ENCODE results near the gene APP.
A peak's percentile ranks its signal among the peaks of the same experiment; 100 is the strongest.

Gene APP

GRCh38 chr21:26003404-26003803, 167.2 kb downstream of the APP start:
- in situ Hi-C loops (cut with HindIII; ENCODE audit: low pct_unique_long_range_greater_than_20kb, low sequenced_read_pairs) = no loop called here
- TF ChIP-seq JUND (IDR thresholded peaks at IDR 0.05; ENCODE audit: low read depth) = no peak
- peak in 1 of 2 experiments; percentile 37 for DNase-seq (ENCODE audit: low read depth in 1 of 2, low spot score in 1 of 2)

GRCh38 chr21:26001356-26001755, 169.2 kb downstream of the APP start:
- in situ Hi-C loops (cut with HindIII; ENCODE audit: low pct_unique_long_range_greater_than_20kb, low sequenced_read_pairs) = no loop called here
- no peak for DNase-seq (ENCODE audit: low read depth in 1 of 2, low spot score in 1 of 2)
- TF ChIP-seq JUND (IDR thresholded peaks at IDR 0.05; ENCODE audit: low read depth) = no peak

GRCh38 chr21:25999921-26000582, 170.5 kb downstream of the APP start:
- TF ChIP-seq JUND (IDR thresholded peaks at IDR 0.05; ENCODE audit: low read depth) = no peak
- in situ Hi-C loops (cut with HindIII; ENCODE audit: low pct_unique_long_range_greater_than_20kb, low sequenced_read_pairs) = no loop called here
- no peak for DNase-seq (ENCODE audit: low read depth in 1 of 2, low spot score in 1 of 2)

GRCh38 chr21:25997788-25998611, 172.6 kb downstream of the APP start:
- peak in 1 of 2 experiments; percentile 35 for DNase-seq (ENCODE audit: low read depth in 1 of 2, low spot score in 1 of 2)
- in situ Hi-C loops (cut with HindIII; ENCODE audit: low pct_unique_long_range_greater_than_20kb, low sequenced_read_pairs) = no loop called here
- no peak for TF ChIP-seq JUND (IDR thresholded peaks at IDR 0.05; ENCODE audit: low read depth)

- no peak for TF ChIP-seq JUND (IDR thresholded peaks at IDR 0.05; ENCODE audit: low read depth)
- no peak for DNase-seq (ENCODE audit: low read depth in 1 of 2, low spot score in 1 of 2)
- in situ Hi-C loops (cut with HindIII; ENCODE audit: low pct_unique_long_range_greater_than_20kb, low sequenced_read_pairs) = no loop called here
Measured at GRCh38 chr21:25995278-25995677, 175.3 kb downstream of the APP start.

GRCh38 chr21:25994758-25995163, 175.8 kb downstream of the APP start:
- DNase-seq (ENCODE audit: low read depth in 1 of 2, low spot score in 1 of 2) = no peak
- in situ Hi-C loops (cut with HindIII; ENCODE audit: low pct_unique_long_range_greater_than_20kb, low sequenced_read_pairs) = no loop called here
- no peak for TF ChIP-seq JUND (IDR thresholded peaks at IDR 0.05; ENCODE audit: low read depth)

GRCh38 chr21:25988738-25989137, 181.8 kb downstream of the APP start:
- in situ Hi-C loops (cut with HindIII; ENCODE audit: low pct_unique_long_range_greater_than_20kb, low sequenced_read_pairs) = no loop called here
- DNase-seq (ENCODE audit: low read depth in 1 of 2, low spot score in 1 of 2) = no peak
- no peak for TF ChIP-seq JUND (IDR thresholded peaks at IDR 0.05; ENCODE audit: low read depth)

GRCh38 chr21:25987531-25987930, 183.0 kb downstream of the APP start:
- in situ Hi-C loops (cut with HindIII; ENCODE audit: low pct_unique_long_range_greater_than_20kb, low sequenced_read_pairs) = no loop called here
- DNase-seq (ENCODE audit: low read depth in 1 of 2, low spot score in 1 of 2) = no peak

GRCh38 chr21:25986928-25987327, 183.6 kb downstream of the APP start:
- DNase-seq (ENCODE audit: low read depth in 1 of 2, low spot score in 1 of 2) = no peak
- in situ Hi-C loops (cut with HindIII; ENCODE audit: low pct_unique_long_range_greater_than_20kb, low sequenced_read_pairs) = no loop called here
- no peak for TF ChIP-seq JUND (IDR thresholded peaks at IDR 0.05; ENCODE audit: low read depth)

More at GRCh38 chr21:25987531-25987930, 183.0 kb downstream of the APP start:
- TF ChIP-seq JUND (IDR thresholded peaks at IDR 0.05; ENCODE audit: low read depth) = no peak

GRCh38 chr21:25985990-25986389, 184.6 kb downstream of the APP start:
- no peak for TF ChIP-seq JUND (IDR thresholded peaks at IDR 0.05; ENCODE audit: low read depth)
- in situ Hi-C loops (cut with HindIII; ENCODE audit: low pct_unique_long_range_greater_than_20kb, low sequenced_read_pairs) = no loop called here
- no peak for DNase-seq (ENCODE audit: low read depth in 1 of 2, low spot score in 1 of 2)

GRCh38 chr21:25984538-25984937, 186.0 kb downstream of the APP start:
- DNase-seq (ENCODE audit: low read depth in 1 of 2, low spot score in 1 of 2) = no peak
- TF ChIP-seq JUND (IDR thresholded peaks at IDR 0.05; ENCODE audit: low read depth) = no peak
- in situ Hi-C loops (cut with HindIII; ENCODE audit: low pct_unique_long_range_greater_than_20kb, low sequenced_read_pairs) = no loop called here

- in situ Hi-C loops (cut with HindIII; ENCODE audit: low pct_unique_long_range_greater_than_20kb, low sequenced_read_pairs) = no loop called here
- no peak for DNase-seq (ENCODE audit: low read depth in 1 of 2, low spot score in 1 of 2)
- TF ChIP-seq JUND (IDR thresholded peaks at IDR 0.05; ENCODE audit: low read depth) = no peak
Measured at GRCh38 chr21:25983745-25984144, 186.8 kb downstream of the APP start.

GRCh38 chr21:25980710-25981109, 189.9 kb downstream of the APP start:
- in situ Hi-C loops (cut with HindIII; ENCODE audit: low pct_unique_long_range_greater_than_20kb, low sequenced_read_pairs) = no loop called here

More at GRCh38 chr21:25980710-25981109, 189.9 kb downstream of the APP start:
- DNase-seq (ENCODE audit: low read depth in 1 of 2, low spot score in 1 of 2) = no peak
- TF ChIP-seq JUND (IDR thresholded peaks at IDR 0.05; ENCODE audit: low read depth) = no peak

All from T47D (cell line).